ENCODE measurements around the gene GFPT2. TPM values are rescaled to one million over a fixed set of nuclear protein-coding genes. Genes with fewer than 3 reads are reported as not detected.

The GFPT2 gene
- total RNA-seq, 1 experiment from 2014 or later: 8.2 TPM

DNA sequence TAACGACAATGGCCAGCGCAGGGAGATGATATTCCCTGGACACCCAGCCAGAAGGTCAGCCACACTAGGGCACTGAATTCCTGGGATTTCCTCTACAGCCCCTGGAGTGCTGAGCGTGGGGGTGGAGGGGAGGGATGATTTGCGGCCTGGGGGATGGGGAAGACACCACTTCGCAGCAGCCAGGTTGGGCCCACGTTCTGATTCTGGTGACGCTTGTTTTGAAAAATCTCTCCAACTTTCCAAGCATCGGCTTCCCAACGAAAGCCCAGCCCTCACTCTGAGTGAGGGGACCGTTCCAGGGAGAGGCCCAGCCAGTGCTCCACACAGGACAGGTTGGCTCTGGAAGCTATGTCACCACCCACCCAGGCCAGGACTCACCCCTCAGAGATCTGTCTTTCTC lies 5.4 kb downstream of the GFPT2 start:
- DNase-seq (ENCODE audit: unreplicated experiment): no peak
- Mint-ChIP-seq H3K27me3 (ENCODE audit: insufficient read depth, unreplicated experiment) (peaks cover 13% of the 10 kb centered on the region), H3K4me3 (ENCODE audit: unreplicated experiment) (no peak overlapping the region), H3K36me3 (ENCODE audit: insufficient read depth, unreplicated experiment) (no peaks in the 10 kb centered on the region), H3K4me1 (ENCODE audit: insufficient read depth, unreplicated experiment) (peaks cover 8% of the 10 kb centered on the region), H3K27ac (ENCODE audit: low read depth, unreplicated experiment) (no peak overlapping the region), H3K9me3 (ENCODE audit: unreplicated experiment) (no peaks in the 10 kb centered on the region)
- POLR2A ChIA-PET: no interaction called here
- BruUV-seq (replicated peaks): no TSS peak
- CTCF ChIA-PET: interaction anchor here (2.4 kb wide), 1 partner anchor 19 kb away, joined by 12 read pairs; no protein-coding TSS in a partner anchor
- TF ChIP-seq, protein P1, sequence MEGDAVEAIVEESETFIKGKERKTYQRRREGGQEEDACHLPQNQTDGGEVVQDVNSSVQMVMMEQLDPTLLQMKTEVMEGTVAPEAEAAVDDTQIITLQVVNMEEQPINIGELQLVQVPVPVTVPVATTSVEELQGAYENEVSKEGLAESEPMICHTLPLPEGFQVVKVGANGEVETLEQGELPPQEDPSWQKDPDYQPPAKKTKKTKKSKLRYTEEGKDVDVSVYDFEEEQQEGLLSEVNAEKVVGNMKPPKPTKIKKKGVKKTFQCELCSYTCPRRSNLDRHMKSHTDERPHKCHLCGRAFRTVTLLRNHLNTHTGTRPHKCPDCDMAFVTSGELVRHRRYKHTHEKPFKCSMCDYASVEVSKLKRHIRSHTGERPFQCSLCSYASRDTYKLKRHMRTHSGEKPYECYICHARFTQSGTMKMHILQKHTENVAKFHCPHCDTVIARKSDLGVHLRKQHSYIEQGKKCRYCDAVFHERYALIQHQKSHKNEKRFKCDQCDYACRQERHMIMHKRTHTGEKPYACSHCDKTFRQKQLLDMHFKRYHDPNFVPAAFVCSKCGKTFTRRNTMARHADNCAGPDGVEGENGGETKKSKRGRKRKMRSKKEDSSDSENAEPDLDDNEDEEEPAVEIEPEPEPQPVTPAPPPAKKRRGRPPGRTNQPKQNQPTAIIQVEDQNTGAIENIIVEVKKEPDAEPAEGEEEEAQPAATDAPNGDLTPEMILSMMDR (IDR thresholded peaks at IDR 0.05; ENCODE audit: unreplicated experiment): no peak
- intact Hi-C loops (cut with micrococcal nuclease): no loop called here

DNA sequence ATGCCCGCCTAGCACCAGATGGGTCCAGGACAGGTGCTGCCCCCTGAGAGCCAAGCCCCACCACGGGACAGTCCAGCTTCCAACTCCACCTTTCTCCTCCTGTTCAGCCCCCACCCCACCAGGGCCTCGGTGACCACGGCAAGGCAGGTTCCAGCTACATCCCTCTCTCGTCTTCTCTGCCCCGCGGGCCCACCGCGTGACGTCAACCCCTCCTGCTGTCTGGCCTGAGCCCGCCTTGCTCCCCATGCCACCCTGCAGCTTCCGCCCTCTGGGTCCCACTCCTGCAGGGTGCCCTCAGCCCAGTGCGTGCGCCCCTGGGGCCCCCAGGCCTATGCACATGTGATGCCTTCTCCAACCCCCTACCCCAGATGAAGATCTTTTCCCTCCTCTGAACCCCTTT lies 6.8 kb downstream of the GFPT2 start:
- ChIA-PET CTCF (interaction anchor here (0.7 to 2.4 kb wide), 3 partner anchors 18 to 265 kb away, joined by 3 to 12 read pairs (median 6); no protein-coding TSS in a partner anchor), POLR2A (interaction anchor here (0.8 kb wide), 1 partner anchor 11 kb away, joined by 3 read pairs; no protein-coding TSS in a partner anchor)
- H3K36me3 Mint-ChIP-seq (ENCODE audit: insufficient read depth, unreplicated experiment): no peaks in the 10 kb centered on the region
- H3K9me3 Mint-ChIP-seq (ENCODE audit: unreplicated experiment): no peaks in the 10 kb centered on the region
- TF ChIP-seq, protein P1 (IDR thresholded peaks at IDR 0.05; ENCODE audit: unreplicated experiment): no peak
- no peak for DNase-seq (ENCODE audit: unreplicated experiment)
- H3K4me1 Mint-ChIP-seq (ENCODE audit: insufficient read depth, unreplicated experiment): peaks cover 8% of the 10 kb centered on the region
- intact Hi-C loops (cut with micrococcal nuclease): no loop called here
- H3K4me3 Mint-ChIP-seq (ENCODE audit: unreplicated experiment): no peak overlapping the region
- no peak overlapping the region for H3K27ac Mint-ChIP-seq (ENCODE audit: low read depth, unreplicated experiment)
- BruUV-seq (replicated peaks): no TSS peak
- peaks cover 4% of the 10 kb centered on the region for H3K27me3 Mint-ChIP-seq (ENCODE audit: insufficient read depth, unreplicated experiment)

DNA sequence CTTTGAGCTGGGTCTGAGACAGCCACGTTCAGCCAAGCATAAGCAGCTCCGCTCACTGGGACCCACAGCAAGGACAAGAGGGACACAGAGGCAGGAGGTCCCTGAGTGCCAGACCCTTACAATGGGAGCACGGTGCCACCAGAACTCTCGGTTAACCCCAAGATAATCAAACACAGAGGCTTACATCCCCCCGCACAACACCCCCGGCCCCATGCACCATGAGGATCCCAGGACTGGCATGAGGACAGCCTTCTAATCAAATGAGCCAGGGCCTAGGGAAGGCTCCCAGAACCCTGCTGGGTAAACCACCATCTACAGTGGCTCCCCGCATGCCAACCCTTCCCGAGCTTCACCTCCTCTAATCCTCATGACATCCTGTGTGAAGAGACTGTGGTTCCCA lies 7.4 kb downstream of the GFPT2 start:
- H3K27me3 Mint-ChIP-seq (ENCODE audit: insufficient read depth, unreplicated experiment): no peaks in the 10 kb centered on the region
- H3K27ac Mint-ChIP-seq (ENCODE audit: low read depth, unreplicated experiment): no peak overlapping the region
- BruUV-seq (replicated peaks): no TSS peak
- CTCF ChIA-PET: interaction anchor here (0.5 to 3.2 kb wide), 5 partner anchors 14 to 691 kb away, joined by 3 to 24 read pairs (median 6); no protein-coding TSS in a partner anchor
- no peak overlapping the region for H3K4me3 Mint-ChIP-seq (ENCODE audit: unreplicated experiment)
- H3K9me3 Mint-ChIP-seq (ENCODE audit: unreplicated experiment): no peaks in the 10 kb centered on the region
- TF ChIP-seq, protein P1 (IDR thresholded peaks at IDR 0.05; ENCODE audit: unreplicated experiment): no peak
- no peak for DNase-seq (ENCODE audit: unreplicated experiment)
- POLR2A ChIA-PET: interaction anchor here (0.8 kb wide), 1 partner anchor 11 kb away, joined by 3 read pairs; no protein-coding TSS in a partner anchor
- peaks cover 8% of the 10 kb centered on the region for H3K4me1 Mint-ChIP-seq (ENCODE audit: insufficient read depth, unreplicated experiment)
- no peaks in the 10 kb centered on the region for H3K36me3 Mint-ChIP-seq (ENCODE audit: insufficient read depth, unreplicated experiment)
- intact Hi-C loops (cut with micrococcal nuclease): no loop called here

DNA sequence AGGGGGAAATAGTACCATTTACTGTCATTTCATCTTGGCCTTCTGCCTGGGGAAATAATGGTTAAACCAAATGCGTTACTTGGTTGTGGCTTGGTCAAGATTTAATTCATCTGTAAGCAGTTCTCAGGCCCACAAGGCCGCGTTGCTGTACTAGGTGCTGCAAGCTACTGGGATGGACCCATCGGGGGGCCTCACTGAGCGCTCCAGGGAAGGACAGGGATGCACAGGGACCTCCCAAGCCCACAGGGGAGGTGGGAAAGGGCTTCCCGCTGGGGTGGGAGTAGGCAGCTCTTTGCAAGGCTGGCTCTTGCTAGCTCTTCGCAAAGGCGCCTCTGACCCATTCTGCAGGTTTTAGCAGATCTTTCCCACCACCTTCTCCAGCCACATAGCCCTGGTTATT lies 8.0 kb downstream of the GFPT2 start:
- H3K4me3 Mint-ChIP-seq (ENCODE audit: unreplicated experiment): no peak overlapping the region
- BruUV-seq (replicated peaks): no TSS peak
- CTCF ChIA-PET: interaction anchor here (0.5 to 3.2 kb wide), 5 partner anchors 14 to 692 kb away, joined by 3 to 24 read pairs (median 3); no protein-coding TSS in a partner anchor
- no peaks in the 10 kb centered on the region for H3K27me3 Mint-ChIP-seq (ENCODE audit: insufficient read depth, unreplicated experiment)
- H3K27ac Mint-ChIP-seq (ENCODE audit: low read depth, unreplicated experiment): no peak overlapping the region
- intact Hi-C loops (cut with micrococcal nuclease): no loop called here
- no peaks in the 10 kb centered on the region for H3K9me3 Mint-ChIP-seq (ENCODE audit: unreplicated experiment)
- H3K4me1 Mint-ChIP-seq (ENCODE audit: insufficient read depth, unreplicated experiment): peaks cover 8% of the 10 kb centered on the region
- no peaks in the 10 kb centered on the region for H3K36me3 Mint-ChIP-seq (ENCODE audit: insufficient read depth, unreplicated experiment)
- no peak for DNase-seq (ENCODE audit: unreplicated experiment)
- TF ChIP-seq, protein P1 (IDR thresholded peaks at IDR 0.05; ENCODE audit: unreplicated experiment): no peak
- POLR2A ChIA-PET: interaction anchor here (1.2 to 3.4 kb wide), 3 partner anchors 11 to 21 kb away, joined by 3 to 12 read pairs (median 6); no protein-coding TSS in a partner anchor

All from MCF 10A (cell line).